GM13977 (cell line): Measurements from ENCODE around the gene SH3PXD2B.

Source experiments
- DNase-seq: peaks from one replicate; pipeline ENCODE4 v3.0.0; 2012; ENCODE audit warnings: low spot score
- CTCF ChIP-seq: IDR thresholded peaks from 2 replicates; pipeline ENCODE4 v1.5.1; 2012; ENCODE audit warnings: mild to moderate bottlenecking, control low read depth; ENCODE audit not compliant: insufficient read depth; ENCODE audit errors: extremely low read depth, missing control alignments
- in situ Hi-C: fragments of 300-500 bp; cut with MboI; formaldehyde crosslinking; loops from one replicate; pipeline ENCODE4 v1.12.0; 2022; ENCODE audit warnings: low sequenced_read_pairs, low pct_unique_long_range_greater_than_20kb, mixed read lengths, inconsistent platforms; ENCODE audit not compliant: unreplicated experiment

SH3PXD2B gene

GRCh38 chr5:172347496-172348052 lies 106.8 kb downstream of the SH3PXD2B start:
- no peak for DNase-seq
- no peak for TF ChIP-seq CTCF
- in situ Hi-C loops, result no loop called here

- no peak for TF ChIP-seq CTCF
- in situ Hi-C loops, result no loop called here
- no peak for DNase-seq
These were observed 108.4 kb downstream of the SH3PXD2B start for GRCh38 chr5:172345881-172346280.

GRCh38 chr5:172344855-172345409 lies 109.4 kb downstream of the SH3PXD2B start:
- no peak for DNase-seq
- no peak for TF ChIP-seq CTCF
- in situ Hi-C loops, result no loop called here

GRCh38 chr5:172343741-172344140 lies 110.6 kb downstream of the SH3PXD2B start:
- no peak for TF ChIP-seq CTCF
- in situ Hi-C loops, result no loop called here
- DNase-seq, result no peak

GRCh38 chr5:172342918-172343317 lies 111.4 kb downstream of the SH3PXD2B start:
- in situ Hi-C loops, result no loop called here
- no peak for DNase-seq
- TF ChIP-seq CTCF, result no peak

GRCh38 chr5:172339264-172340180 lies 114.8 kb downstream of the SH3PXD2B start:
- in situ Hi-C loops, result no loop called here
- TF ChIP-seq CTCF, result no peak
- DNase-seq, result no peak
